Femur (tissue), 1 donor: Measurements from ENCODE around the gene FAM240A.

Experiments
- DNase-seq: peaks from one replicate; pipeline ENCODE4 v3.0.0-alpha.2; 2017

The FAM240A gene

DNA sequence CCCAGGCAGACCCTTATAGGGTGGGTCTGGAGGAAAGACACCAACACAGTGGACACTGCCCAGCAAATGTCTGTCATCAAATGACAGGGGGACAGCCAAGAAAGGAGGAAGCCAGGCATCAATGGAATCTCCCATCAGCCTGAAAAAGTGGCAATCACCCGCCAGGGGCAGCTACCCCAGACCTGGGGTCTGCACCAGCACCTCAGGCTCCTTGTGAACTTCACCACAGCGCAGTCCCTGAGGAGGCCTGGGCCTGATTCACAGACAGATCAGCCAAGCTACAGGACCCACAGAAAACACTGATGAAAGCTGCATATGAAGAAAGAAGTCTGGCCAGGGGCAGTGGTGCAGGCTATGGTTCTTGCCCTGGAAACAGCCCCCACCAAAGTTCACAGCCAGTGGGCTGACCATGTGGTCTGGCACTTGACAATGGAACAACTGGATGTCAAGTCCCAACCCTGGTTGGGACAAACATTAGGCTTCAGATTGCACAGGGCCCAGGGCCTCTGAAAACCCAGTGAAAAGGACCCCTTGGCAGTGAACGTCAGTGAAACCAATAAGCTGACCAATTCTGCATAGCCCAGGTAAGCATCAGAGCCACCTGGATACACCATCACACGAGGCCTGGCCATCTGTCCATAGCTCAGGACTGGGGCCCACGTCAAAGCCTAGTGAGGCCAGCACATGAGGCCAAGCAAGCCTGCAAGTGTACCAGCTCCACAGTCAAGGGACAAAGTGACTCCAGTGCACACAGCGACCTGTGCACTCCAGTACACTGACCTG is 52.1 kb downstream of the FAM240A start:
- peak; percentile 12 for DNase-seq

DNA sequence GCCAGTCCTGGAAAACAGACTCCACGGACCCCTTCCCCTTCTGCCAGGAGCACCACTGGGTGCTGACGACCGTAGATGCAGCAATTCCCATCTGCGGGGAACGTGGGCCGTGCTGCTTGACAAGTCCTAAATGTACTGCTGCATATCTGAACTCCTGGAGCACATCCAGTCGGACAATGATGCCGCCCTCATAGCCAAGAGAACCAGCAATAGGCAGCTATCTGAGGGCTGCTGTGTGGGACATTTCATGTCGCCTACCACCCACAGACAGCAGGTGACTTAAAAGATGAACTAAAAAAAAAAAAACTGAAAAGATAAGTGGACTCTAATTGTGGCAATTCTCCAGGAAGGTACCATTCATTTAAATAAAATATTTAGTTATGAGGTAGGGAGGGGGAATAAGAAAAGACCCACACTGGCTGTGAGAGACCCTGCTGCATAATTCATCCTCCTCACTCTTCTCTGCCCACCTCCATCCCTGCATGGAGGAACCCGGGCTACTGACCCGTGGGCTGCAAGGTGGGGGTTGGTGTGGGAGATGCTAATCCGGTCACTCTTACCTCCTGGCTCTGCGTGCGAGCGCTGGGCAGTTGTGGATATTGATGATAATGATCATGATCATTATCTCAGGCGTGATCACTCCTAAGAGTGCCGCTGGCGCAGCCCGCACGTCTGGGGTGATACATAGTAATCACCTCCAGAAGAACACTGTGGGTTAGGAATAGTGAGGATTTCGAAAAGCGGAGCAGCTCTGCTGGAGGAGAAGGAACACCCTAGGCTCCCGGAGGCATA is 52.8 kb downstream of the FAM240A start:
- no peak for DNase-seq

DNA sequence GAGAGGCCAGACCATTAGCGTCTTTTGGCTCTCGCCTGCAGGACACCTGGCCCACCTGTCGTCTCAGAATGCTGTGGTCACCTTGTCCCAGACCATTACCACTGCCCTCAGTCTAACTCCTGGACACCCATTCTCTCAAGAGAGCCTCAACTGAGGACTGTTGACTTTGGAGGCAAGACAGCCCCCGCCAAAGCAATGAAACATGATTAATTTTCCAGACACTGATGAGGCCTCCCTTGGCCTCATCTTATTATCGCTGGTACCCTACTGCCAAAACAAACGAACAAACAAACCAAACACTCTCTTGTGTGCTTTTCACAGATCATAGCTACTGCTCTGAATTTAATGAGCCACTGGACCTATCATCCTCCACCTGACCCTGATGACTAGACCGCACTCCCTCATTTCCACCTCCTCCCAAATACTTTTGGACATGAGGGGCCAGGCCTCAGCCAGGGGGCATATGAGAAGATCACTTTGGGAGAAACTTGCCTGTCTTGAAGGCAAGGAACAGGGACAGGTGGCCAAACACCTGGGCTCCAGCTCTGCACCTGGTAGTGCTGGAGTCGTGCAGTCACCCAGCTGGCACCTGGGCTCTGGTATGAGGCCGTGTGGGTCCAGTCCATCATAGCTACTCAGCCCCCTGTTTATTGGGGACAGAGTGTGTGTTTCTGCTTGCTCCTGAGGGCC is 53.6 kb downstream of the FAM240A start:
- DNase-seq, result no peak

DNA sequence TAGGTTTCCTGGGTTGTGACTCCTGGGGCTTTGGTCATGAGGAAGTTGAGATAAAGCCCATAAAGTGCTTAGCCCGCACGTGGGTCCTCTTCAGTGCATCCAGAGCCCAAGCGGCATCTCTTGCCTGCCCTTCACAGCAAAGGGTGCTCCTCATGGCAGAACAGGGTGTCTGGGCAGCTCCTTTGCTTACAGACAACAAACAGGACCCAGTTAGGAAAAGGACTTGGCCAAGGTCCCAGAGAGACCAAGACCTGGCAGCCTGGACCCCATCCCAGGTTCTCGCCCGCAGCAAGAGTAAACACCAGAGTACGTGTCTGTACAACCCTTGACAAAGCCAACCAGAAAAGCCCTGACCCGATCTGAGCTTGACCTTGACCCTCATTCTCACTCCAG is 54.1 kb downstream of the FAM240A start:
- peak; percentile 17 for DNase-seq

DNA sequence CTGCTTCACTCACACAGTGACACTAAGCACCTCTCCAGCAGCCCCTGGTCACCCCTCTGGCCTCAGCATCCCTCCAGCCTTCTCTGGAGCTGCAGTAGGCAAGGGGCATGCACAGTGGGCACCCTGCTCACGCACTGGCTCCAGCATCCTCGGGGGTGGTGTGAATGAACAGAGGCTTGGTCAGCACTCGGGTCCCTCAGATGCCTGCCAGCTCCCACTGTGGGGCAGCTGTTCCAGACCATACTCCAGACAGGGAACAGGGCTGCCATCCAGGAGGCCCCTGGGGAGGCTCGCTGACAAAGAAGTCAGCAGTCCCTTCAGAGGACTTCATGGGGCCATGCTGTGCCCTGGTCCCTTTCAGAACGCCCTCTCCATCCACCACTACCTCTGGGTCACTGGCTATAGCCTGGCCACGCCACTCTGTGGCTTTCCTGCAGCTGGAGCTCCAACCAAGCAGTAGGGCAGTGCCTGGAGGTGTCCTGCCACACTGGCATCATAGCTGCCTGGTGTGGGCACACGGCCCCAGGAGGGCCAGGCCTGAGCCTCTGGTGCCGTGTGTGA is 54.8 kb downstream of the FAM240A start:
- DNase-seq, result peak; percentile 19

DNA sequence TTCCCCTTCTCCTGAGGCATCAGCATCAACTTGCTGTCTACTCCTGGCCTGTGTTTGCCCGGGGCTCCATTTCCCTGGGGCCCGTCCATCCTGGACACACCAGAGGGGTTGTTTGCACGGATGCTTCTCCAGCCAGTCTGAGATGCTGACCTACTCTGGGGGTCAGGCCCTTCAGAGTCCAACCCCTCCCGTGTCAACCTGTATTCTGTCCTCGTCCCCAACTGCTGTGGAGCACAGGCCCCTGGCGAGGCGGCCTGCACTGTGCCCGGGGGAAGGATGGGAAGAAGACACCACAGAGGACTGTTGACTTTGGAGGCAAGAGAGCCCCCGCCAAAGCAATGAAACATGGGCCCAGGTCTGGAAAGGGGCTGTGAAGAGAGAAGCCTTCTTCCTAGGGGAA is 55.3 kb downstream of the FAM240A start:
- DNase-seq, result no peak

DNA sequence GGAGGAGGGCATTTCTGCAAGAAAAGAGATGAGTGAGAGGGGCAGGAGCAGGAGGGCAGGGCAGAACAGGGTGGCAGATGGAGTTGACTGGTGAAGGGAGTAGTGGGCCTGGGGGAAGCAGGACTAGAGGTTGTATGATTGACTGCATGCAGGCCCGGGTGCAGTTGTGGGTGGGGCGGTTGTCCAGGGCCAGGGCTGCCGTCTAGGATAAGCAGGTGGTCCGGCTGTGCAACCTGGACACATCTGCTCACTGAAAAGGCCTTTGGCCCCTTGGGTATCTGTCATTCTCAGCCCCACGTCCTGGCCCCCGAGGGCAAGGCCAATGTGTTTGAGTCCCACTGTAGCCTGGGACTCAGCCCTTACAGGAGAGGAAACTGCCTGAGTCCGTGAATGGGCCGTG is 55.8 kb downstream of the FAM240A start:
- DNase-seq, result no peak

DNA sequence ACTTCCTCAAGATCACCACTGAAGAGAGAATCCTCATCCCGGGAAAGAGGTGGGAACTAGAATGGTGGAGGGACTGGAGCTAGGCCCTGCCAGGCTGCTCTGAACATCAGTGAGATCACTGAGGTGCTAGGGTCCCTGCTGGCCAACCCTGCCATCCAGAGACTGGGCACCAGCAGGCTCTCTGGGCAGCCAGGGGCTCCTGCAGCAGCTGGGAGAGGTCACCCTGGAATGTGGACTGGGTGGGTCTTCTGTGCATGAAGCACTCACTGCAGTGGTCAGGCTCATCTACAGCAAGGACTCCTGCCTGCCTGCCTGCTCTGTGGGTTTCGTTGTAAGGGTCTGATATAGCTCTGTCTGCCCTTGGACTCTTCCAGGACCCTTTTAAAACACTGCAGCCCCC is 56.3 kb downstream of the FAM240A start:
- DNase-seq, result no peak

DNA sequence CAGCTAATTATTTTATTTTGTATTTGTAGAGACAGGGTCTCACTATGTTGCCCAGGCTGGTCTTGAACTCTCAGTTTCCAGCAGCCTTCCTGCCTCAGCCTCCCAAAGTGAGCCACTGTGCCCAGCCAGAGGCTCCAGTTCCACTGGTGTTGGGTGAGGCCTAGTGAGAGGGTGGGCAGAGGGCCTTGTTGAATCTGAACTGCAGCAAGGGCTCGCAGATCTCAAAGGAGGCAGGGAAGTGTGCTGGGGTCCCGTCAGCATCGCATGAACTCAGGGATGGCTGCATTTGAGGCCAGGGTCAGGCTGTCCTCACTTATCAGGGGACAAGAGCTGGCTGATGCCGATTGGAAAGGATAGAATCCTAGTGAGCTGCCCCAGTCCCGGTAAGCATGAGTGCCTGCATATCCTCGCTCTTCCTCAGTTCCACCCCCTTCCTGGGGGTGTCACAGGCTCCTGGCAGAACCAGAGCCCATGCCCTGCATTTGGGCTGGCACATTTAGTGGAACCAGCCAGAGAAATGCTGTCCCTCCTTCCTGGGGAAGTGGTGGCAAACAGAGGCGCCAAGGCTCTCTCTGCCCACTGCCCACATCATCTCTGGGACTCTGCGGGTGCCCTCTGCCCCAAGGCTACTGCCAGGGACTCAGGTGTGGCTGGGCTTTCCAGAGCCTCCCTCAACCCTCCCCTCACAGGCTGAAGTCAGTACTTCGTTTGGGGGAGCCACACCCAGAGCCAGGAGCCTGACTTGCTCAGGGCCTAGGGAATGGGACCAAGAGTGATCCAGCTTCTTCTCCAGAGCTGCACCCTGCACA is 57.1 kb downstream of the FAM240A start:
- DNase-seq, result peak; percentile 9

DNA sequence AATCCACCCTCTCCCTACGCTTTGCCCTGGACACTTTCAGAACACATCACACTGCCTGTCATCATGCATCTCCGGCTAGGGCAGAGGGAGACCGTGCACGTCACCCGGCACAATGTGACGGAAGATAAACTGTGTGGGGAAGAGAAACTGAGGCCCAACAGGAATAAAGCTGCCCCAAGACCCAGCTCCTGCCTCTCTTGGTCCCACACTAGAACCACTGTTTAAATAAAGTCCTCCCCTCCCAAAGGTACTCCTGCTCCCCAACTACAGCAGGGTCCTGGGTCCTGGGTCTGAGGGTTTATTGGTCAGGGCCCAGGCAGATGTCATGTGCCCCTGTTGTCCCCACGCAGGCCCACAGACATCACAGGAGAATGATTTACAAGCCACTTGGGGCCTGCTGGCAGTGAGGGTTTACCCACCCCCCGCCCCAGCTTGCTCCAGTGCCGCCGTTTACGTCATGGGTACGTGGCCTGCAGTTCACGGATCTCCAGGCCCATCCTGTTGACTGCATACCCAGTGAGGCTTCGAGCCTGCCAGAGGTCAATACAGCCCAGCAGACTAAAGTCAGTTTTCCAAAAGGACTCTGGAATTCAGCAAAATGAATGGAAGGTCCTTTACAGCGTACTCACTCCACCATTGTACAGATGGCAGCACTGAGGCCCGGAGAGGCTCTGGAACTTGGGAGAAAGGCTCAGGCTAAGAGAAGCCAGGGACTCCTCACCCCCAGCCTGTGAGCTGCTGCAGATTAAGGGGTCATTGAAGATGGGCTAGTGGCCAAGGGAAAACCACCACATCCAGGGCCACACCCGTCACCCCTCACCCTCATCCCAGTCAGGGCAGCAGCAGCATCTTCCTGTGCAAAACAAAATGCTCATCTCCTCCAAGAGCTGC is 57.9 kb downstream of the FAM240A start:
- peak; percentile 10 for DNase-seq

DNA sequence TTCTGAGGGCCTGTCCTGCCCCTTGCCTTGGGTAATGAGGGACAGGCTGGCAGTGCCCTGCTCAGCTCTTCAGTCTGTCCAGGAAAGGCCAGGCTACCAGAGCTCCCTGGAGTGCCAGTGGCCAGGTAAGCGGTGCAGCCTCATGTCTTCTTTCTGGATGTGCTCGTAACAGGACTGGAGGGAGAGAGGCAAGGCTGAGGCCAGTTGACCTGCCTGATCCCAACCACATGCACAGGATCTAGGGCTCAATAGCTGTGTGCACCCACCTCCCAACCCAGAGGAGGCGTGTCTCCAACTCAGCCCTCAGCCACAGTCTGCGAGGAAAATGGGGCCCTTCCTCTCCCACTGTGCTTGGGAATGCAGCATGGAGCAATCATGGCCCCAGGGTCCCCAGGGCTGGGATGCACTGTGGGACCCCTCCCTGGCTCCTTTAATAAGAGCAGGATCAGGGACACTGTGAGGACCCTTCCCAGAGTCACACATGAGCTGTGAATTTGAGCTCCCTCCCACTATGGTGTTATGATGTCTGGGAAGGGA is 58.6 kb downstream of the FAM240A start:
- DNase-seq, result peak; percentile 5

DNA sequence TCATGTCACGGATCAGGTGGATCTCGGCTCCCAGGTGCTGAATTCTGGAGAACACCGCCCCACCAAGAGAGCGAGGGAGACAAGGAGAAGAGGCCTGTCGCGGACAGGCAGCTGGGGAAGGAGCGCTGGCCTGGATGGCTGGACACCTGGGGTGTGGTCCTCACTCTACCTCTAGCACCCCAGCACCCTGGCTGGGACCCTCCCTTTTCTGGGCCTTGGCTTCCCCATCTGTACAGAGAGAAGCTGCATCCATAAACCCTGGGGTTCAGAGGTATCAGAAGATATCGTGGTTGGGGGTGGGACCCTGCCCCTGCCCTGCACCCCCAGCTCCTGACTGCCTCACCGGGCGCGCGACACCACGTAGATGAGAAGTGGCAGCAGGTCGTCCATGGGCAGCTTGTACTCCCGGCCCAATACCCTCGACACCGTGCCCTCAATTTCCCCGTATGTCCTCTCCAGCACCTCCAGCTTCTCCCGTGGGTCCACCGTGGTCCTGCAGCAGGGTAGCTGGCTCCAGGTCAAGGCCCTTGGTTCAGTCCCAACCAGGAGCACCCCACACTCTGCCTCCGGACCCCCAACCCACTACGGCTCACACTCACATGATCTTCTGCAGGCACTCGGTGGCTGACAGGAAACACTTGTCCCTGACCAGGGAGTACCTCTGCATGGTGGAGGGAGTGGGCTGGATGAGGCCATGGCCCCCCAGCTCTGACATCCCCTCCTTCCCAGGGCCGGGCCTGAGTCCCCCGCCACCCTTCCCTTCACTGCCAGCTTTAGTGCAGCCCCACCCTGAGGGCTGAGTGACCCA is 59.4 kb downstream of the FAM240A start:
- peak; percentile 12 for DNase-seq

DNA sequence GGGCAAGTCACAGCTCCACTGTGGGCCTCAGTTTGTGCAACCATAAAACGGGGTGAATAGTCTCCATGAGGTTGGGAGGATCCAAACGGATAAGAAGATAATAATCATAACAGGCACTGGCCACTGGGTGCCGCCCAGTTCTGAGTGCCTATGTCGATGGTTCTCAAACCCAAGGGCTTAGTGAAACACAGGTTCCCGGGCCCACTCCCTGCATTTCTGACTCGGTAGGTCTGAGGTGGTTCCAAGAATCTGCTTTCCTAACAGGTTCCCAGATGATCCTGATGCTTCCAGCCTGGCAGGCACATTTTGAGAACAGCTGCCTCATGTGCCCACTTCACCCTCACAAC is 60.0 kb downstream of the FAM240A start:
- peak; percentile 4 for DNase-seq

DNA sequence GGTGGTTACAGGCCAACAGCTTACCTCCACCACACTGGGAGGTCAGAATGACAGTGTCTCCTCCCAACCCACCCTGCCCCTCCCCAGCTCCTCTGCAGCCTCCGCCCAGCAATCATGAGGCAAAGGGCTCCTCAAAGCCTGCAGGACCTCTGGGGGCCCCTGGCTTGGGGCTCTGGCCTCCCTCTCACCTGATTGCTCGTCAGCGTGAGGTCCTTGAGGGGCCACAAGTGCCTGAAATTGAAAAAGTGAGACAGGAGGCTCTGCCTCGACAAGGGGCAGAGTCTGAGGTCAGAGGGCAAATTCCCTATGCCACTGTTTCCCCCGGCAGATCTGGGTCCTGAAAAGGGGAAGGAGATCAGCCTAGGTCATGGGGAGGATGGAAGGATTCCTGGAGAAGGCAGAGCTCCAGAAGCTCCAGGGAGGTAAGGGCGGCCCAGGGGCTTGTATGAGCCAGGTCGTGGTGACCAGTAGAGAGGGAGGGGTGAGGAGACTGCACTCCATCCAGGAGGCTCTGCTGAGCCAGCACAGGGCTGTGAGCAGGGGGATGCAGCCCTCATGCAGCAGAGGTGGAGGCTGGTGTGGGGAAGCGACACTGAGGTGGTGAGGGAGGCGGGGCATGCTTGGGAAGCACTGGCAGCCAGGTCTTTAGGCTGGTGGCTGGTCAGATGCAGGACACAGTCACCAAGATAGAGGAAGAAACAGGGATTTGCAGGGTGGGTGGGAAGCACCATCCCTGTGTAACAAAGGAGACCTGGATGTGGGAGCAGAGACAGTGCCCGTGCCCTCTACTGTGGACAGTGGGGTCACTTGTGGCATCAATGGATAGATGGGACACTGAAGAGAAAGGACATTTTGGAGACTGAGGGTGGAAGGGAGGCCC is 61.1 kb downstream of the FAM240A start:
- DNase-seq, result peak; percentile 11

DNA sequence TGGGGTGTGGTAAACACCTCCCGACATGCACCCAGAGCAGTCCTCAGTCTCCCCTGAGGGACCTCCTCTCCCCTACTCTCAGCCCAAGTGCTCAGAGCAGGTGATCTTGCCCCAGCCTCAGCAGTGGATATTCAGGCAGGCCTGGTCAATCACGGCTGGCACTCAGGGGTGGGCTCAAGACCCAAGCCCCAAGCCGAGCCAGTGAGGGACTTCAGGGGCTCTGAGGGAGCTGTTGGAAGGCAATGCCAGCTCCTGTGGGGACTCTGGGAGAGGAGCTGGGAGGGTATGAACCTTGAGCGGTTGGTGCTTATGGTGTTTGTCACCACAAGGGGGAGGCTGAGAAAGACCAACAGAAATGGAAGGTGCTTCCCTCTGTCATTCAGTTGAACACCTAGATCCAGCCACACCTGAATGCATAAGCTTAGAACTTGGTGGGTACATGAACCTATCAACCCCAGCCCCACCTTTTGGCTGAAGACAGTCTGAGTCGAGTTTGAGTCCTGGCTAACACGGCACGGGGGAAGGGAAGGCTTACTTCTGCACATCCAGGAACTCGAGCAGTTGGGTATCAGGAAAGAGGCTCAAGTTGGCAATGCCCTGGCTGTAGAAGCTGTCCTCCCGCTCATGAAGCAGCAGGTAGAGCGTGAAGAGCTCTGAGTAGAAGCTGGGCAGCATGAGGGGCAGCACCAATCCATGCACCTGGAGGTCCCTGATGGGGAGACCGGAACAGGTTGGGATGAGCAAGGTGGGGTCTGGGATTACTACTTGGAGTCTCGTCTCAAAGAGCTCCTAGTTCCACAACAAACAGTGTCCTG is 61.9 kb downstream of the FAM240A start:
- DNase-seq, result no peak

DNA sequence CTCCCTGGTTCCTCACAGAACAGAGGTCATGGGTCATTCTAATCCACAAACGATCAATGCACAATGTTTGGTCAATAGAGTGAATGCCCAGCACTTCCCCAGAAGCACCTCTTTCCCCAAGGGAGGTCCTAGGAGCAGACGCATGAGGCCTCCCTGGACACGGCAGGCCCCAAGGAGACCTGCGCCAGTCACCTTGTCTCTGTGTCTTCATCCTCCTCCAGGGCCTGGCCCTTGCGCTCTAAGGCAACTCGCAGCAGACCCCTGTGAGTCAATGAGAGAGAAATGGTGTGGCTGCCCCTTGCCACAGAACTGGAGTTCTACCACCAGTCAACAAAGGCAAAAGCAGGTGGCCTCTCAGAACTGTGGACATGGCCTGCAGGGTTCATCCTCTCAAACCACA is 63.1 kb downstream of the FAM240A start:
- no peak for DNase-seq
